ENCODE data around the gene ARL6.
"Not testable (repeated sequence)": the region's sequence is repeated elsewhere in the genome, so short reads cannot be mapped to it uniquely, and the experiment has no call there.

ARL6 gene

DNA sequence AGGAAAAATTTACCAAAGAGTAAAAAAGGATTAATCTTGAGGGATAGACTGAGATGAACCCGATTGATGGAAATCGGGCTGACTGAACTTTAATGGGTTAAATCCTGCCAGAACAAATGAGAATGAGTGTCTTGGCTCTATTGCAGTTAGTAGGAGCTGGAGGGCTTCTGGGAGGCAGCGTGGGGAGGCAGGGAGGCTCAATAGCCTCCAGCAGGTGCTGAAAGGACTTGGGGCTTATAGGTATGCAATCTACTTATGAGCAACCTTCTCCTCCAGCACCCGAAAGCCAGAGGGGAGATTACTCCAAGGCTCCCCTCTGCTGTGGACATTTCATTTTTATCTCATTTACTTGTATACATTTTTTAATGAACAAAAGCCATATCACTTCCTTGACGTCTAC, 56.2 kb downstream of the ARL6 start:
- in situ Hi-C loops (cut with MboI; ENCODE audit: low sequenced_read_pairs) = no loop called here

DNA sequence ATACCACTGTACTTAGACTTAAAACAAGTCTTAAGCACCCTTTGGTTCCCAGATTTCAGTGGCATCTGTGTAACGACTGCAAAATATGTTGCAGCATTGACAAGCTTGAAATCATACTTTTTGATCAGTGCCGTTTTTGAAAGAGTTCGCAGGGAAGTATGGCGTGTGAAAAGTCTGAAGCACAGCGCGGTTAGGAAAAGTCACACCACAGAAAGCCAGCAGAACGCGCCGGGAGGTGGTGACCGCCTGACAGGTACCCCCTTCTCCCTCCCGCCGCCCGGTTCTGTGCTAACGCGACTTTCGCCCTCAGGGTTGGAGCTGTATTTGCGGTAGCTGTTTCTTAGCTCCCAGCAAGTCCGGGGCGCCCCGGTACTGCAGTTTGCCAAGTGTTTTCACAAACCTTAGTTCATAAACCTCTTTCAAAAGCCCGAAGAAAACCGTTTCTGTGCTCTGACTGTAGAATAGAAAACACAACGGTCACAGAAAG, 56.8 kb downstream of the ARL6 start:
- in situ Hi-C loops (cut with MboI; ENCODE audit: low sequenced_read_pairs) = no loop called here

DNA sequence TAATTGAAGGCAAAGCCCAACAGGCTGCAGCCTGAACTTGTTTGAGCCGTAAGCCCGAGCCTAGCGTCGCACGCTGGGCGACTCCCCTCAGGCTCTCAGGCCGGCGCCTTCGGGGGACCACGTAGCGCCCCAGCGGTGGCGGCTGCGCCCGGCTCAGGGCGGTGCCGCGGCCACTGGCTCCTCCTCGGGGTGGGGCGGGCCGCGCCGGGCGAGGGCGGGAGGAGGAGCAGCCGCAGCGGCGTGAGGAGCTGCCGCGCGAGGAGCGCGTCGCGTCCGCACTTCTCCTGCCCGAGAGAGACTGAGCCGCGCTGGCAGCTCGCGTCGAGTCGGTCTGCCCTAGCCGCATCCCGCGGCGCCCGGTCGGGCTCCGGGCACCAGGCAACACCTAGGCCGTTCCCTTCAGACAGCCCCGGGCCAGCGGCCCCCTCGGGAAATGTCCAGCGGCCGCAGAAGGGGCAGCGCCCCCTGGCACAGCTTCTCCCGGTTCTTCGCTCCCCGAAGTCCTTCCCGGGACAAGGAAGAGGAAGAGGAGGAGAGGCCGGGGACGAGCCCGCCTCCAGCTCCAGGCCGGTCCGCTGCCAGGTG, 57.3 kb downstream of the ARL6 start, which contains the start of gene CRYBG3:
CRYBG3 (plus strand) TSS at position 238 of the 585 bp plus-strand sequence; CDS start at position 434, 196 bp downstream.
- in situ Hi-C loops (cut with MboI; ENCODE audit: low sequenced_read_pairs) = no loop called here

DNA sequence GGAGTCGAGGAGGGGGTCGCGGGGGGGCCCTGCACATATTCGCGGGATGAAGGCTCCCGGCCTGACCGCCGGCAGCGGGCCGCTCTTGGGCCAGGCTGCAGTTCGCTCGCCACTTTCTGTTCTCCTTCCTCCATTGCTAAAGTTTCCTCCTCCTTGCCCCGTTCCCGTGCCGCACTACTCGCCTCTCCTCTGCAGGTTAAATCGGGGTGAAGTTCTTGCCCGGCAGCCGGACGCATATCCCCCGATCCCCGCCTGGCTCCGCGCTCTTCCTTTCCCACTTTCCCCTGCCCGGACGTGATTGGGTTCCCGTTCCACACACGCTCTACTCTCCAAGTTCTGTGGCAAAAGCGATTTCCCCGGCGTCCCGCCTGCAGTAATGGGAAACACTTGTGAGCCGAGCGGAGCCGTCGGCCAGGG, 57.8 kb downstream of the ARL6 start:
- in situ Hi-C loops (cut with MboI; ENCODE audit: low sequenced_read_pairs) = no loop called here

DNA sequence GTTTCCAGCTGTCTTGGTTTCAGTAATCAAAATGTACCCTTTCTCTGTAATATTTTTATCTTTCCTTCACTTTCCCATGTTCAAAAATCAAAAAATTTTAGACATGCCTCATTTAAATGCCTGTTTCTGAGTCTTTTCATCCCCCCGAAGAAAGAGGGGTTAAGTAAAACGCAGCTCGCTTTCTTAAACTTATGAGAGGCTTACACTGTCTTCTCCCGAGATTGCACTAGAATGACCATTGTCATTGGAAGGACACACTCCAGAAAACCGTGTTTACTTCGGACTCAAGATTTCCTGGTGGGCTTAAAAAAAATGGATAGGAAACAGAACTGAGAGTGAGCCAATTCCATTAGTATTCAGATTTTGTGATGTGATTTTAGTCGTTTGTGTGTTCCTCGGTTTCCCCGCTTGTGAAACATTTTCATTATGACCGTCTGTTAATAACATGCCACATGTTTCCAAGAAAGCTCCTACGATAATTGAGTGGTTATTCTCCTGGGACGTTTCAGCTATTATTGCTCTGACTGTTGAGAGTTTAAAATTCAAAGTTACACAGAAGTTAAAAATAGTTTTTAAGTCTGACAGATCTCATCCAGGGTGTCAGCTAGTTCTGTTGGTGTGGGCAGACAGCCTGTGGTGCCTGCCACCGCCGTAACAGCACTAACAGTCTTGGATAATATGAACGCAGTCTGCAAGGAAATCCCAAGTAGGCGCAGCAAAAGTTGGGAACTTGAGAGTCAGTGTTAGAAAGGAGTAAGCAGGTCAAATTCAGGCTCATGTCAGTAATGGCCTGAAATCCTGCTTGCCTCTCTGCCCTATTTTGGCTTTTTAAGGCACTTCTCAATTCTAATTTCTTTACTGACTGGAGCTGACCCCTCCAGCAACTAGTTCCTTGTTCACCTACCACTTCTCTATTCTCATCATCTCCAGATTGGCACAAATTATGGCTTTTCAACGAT, 58.8 kb downstream of the ARL6 start:
- in situ Hi-C loops (cut with MboI; ENCODE audit: low sequenced_read_pairs) = no loop called here

DNA sequence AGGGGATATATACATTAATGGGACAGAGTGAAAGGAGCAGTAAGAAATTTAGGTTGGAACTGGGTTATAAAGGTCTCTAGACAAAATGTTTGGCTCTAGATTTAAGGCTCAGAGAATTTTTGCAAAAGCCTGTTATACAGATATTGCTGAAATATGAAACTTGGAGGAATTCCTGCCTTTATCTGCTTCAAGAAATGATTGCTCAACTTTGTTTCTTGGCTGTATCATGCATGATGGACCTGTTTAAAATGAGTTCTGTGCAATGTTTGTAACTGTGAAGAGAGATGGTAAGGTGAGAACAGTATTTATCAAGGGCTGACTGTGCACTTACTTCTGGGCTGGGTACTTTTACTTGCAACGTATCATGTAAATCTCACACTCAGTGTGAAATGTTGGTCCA, 60.5 kb downstream of the ARL6 start:
- in situ Hi-C loops (cut with MboI; ENCODE audit: low sequenced_read_pairs) = no loop called here

DNA sequence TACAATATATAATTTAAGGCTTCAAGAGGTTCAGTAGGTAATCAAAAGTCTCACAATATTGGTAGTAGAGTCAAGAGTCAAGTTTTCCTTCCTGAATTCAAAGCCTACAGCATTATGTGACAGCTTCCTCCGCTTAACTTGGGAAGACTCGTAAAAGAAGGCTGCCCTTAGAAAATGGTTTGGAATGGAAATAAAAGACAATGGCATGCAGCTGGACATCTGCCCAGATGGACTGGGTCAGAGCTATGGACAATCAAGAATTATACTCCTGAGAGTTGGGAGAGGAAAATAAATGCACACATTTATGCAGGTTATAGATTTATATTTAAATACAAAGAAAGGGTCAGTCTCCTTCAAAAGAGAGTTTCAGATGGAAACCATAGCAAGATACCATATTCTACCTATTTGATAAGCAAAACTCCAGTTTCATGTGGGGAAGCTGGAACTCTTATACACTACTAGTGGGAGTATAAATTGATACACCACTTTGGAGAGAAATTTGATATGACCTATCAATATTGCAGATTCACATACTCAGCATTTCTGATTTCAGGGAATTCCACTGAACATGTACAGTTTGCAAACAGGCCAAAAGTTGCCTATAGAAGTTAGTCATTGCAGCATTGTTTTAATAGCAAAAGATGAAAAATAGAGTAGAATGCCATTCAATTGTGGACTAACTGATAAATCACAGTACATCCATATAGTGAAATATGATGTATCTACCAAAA, 63.3 kb downstream of the ARL6 start:
- in situ Hi-C loops (cut with MboI; ENCODE audit: low sequenced_read_pairs) = no loop called here

DNA sequence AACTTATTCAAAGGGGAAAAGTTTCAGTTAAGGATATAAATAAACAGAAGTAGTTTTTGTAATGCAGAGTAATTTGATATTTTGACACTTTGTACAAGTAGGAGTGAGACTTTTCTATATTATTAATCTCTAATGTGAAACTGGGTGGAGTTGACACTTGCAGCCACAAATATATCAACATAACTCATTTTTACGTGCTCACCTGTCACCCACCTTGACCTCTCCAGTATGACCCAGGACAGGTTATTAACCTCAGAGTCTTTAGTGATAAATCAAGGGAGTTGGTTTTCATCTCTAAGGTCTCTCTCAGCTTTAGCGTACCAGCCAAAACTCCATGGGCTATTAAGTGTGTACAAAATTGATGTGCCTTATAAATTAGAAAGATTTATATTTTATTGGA, 64.6 kb downstream of the ARL6 start:
- in situ Hi-C loops (cut with MboI; ENCODE audit: low sequenced_read_pairs) = no loop called here

DNA sequence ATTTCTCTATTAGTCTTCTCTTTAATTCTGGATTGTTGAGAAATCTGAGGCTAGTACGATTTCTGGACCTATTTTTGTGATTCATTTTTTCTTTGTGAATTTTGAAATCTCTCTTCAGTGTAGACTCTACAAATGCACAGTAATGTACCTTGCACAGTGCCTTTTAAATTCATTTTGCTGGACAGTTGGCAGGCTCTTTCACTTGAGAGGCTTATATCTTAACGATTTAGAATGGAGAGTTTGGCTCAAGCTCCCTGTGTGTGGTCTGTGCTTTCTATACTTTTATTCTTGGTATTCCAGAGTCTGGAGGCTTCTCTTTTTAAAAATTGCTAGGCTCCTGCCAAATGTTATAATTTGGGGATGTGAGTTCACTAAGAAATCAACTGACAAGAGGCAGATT, 66.1 kb downstream of the ARL6 start:
- in situ Hi-C loops (cut with MboI; ENCODE audit: low sequenced_read_pairs) = no loop called here

DNA sequence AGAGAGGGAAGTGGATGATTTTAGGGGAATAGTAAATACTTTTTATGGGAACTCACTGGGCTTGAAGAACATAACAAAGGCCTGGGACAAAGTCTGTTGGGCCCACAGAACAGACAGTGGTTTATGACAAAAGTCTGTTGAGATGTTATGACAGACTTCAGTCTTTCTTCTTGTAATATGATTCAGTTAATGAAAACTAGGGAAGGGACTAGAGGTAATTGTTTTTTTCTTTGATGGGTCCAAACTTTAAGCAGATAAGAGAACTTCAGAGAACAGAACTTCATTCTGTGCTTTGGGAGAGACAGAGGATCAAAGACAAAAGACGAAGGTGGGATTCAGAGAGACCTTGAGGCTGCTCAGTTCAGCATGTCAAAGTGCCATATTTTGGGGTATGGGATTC, 66.6 kb downstream of the ARL6 start:
- in situ Hi-C loops (cut with MboI; ENCODE audit: low sequenced_read_pairs) = no loop called here

DNA sequence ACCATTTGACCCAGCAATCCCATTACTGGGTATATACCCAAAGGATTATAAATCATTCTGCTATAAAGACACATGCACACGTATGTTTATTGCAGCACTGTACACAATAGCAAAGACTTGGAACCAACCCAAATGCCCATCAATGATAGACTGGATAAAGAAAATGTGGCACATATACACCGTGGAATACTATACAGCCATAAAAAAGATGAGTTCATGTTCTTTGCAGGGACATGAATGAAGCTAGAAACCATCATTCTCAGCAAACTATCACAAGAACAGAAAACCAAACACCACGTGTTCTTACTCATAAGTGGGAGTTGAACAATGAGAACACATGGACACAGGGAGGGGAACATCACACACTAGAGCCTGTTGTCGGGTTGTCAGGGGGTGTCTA, 68.6 kb downstream of the ARL6 start:
- in situ Hi-C loops (cut with MboI; ENCODE audit: low sequenced_read_pairs) = not testable (repeated sequence)

DNA sequence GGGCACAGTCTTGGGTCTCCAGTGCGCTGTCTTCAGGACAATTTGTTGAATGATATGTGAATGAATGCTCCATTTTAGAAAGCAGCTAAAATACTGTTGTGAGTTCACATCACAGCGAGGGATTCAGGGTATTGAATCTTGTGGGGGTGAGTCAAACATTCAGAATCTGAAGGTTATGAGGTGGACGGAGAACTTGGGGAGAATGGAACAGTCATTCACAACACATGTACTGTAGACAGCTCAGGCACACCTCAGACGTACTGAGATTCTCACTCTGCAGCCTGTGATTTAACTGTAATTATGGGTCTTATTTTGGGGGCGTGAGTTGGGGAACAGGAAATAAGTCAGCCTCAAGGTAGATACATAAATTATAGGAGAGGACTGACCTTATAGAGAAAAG, 71.2 kb downstream of the ARL6 start:
- in situ Hi-C loops (cut with MboI; ENCODE audit: low sequenced_read_pairs) = no loop called here

DNA sequence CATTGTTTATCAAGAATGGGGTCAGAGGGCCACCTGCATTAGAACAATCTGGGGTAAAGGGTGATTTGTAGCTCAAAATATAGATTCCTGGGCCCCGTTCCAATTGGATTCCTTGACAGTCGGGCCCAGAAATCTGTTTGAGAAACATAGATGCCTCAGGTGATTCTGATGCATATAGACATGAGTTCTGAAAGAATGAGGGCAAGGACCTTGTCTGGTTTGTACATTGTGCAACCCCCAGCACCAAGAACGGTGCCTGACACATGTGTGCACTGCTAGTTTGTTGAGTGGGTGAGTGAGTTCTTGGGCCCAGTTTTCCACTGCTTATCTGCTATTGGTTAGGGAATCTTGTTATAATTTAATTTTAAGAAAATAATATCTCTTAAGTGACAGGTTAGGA, 73.8 kb downstream of the ARL6 start:
- in situ Hi-C loops (cut with MboI; ENCODE audit: low sequenced_read_pairs) = no loop called here

DNA sequence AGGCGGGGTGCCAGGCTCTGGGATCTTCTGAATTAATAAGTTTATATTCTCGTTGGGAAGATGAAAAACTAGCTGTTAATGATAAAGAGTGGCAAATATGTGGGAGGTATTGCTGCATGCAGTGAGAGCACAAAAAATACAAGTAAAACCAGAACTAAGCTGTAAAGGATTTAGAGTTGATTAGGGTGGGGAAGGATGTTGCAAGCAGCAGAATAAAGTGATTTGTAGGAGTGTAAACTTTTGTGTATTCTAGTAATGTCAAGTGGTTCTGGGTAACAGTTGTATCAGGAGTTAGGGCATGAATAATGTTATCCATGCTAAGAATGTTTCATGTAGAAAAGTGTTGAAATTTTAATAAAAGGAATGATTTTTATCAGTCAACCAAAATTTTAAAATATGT, 75.4 kb downstream of the ARL6 start:
- in situ Hi-C loops (cut with MboI; ENCODE audit: low sequenced_read_pairs) = no loop called here

DNA sequence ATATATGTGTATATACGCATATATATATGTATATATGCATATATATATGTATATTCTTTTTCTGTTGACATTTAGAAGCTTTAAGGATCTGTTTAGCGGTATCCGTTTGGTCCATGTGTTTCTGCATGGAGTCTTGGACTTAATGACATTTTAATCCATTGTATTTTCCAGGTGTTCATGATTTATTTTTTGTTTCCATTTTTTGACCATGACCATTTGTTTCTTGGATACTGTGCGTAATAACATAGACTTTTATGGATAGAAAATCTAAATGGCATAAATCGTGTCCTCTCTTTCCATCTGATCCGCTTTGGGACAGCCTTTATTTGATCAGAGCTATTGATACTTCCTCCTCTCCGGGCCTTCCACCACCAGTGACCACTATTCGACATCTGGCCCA, 76.7 kb downstream of the ARL6 start:
- in situ Hi-C loops (cut with MboI; ENCODE audit: low sequenced_read_pairs) = no loop called here

DNA sequence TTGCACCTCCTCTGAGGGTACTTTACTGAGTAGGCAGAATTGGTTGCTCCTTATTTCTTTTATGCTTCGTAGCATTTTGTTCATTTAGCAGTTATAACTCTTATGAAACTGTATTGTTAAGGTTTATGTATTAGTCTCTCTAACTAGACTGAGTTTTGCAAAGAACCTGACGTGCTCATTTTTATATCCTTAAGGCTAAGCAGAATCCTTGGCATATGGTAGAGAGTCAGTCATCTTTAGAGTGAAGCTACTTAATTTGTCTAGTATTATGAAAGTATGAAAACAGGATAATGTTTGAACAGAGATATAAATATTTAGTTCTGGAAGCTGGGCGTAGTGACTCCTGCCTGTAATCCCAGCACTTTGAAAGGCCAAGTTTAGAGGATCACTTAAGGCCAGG, 77.4 kb downstream of the ARL6 start:
- in situ Hi-C loops (cut with MboI; ENCODE audit: low sequenced_read_pairs) = no loop called here

DNA sequence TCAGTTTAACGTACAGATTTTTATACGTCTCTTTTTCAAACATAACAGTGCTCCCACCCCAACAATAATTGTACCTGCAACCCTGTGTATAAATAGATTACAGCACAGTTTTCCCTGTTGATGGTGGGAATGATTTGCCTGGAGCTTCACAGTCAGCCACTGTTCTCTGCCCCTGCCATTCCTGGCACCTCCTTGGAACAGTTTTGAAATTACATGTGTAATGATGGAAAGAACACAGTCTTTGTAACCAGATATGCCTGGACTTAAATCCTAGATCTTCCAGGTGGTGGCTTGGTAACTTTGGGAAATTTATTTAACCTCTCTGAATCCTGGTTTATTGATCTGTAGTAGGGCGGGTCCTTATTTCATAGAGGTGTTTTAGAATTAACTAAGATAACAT, 84.2 kb downstream of the ARL6 start:
- in situ Hi-C loops (cut with MboI; ENCODE audit: low sequenced_read_pairs) = no loop called here
